Liver (tissue), 3 donors: Measurements from ENCODE around the gene LCE2D.

Experiments
- GABPA ChIP-seq, 2 donors: IDR thresholded peaks in 1 of 2; conservative IDR thresholded peaks in 1 of 2; 2 replicates each; pipeline ENCODE4 v1.6.1; 2016; ENCODE audit warnings: antibody characterized with exemption in 2 of 2, mild to moderate bottlenecking in 1 of 2, moderate library complexity in 1 of 2
- RAD21 ChIP-seq, 2 donors: IDR thresholded peaks; 2 replicates each; pipeline ENCODE4 v1.6.1; 2016; ENCODE audit warnings: antibody characterized with exemption in 2 of 2, mild to moderate bottlenecking in 2 of 2
- RXRA ChIP-seq, 2 donors: IDR thresholded peaks; 2 replicates each; pipeline ENCODE4 v1.6.1; 2017 to 2018; ENCODE audit warnings: antibody characterized with exemption in 2 of 2, mild to moderate bottlenecking in 1 of 2
- YY1 ChIP-seq: IDR thresholded peaks from 2 replicates; pipeline ENCODE4 v1.6.1; 2016; ENCODE audit warnings: antibody characterized with exemption, mild to moderate bottlenecking
- TF ChIP-seq, protein P1 (sequence below): fragments of 150-350 bp; IDR thresholded peaks from 2 replicates; pipeline ENCODE4 v1.5.1; 2017; ENCODE audit warnings: improper control_type of control experiment, low read depth, low read length; ENCODE audit not compliant: missing input control
- TF ChIP-seq, protein P2 (sequence below): IDR thresholded peaks from 2 replicates; pipeline ENCODE4 v1.6.1; 2016; ENCODE audit warnings: antibody characterized with exemption
- TF ChIP-seq, protein P3 (sequence below): IDR thresholded peaks from 2 replicates; pipeline ENCODE4 v1.6.1; 2016; ENCODE audit warnings: antibody characterized with exemption, mild to moderate bottlenecking
- donor health status: healthy.
- donor health status: healthy.

DNA sequence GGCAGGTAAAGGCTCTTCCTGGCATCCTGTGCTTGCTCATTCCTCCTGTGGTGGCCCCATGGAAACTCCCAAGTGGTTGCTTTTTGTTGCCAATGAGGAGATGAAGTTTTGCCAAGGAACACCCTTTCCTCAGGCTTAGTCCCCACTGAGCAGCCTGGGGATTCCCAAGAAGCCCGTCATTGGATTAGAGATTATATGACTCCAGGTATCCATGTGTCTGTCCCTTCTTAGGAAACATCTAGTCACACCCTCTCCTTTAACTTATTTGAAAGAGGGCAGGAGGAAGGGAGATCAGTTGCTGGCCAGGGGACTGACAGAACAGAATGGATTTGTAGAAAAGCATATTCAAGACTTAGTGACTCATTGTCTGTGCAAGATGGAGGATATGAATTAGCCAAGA, 36.4 kb upstream of the LCE2D start:
- no peak for TF ChIP-seq YY1
- TF ChIP-seq, protein P1, sequence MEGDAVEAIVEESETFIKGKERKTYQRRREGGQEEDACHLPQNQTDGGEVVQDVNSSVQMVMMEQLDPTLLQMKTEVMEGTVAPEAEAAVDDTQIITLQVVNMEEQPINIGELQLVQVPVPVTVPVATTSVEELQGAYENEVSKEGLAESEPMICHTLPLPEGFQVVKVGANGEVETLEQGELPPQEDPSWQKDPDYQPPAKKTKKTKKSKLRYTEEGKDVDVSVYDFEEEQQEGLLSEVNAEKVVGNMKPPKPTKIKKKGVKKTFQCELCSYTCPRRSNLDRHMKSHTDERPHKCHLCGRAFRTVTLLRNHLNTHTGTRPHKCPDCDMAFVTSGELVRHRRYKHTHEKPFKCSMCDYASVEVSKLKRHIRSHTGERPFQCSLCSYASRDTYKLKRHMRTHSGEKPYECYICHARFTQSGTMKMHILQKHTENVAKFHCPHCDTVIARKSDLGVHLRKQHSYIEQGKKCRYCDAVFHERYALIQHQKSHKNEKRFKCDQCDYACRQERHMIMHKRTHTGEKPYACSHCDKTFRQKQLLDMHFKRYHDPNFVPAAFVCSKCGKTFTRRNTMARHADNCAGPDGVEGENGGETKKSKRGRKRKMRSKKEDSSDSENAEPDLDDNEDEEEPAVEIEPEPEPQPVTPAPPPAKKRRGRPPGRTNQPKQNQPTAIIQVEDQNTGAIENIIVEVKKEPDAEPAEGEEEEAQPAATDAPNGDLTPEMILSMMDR = no peak
- no peak for TF ChIP-seq GABPA (IDR thresholded peaks at IDR 0.05 in 1 of 2, conservative IDR thresholded peaks at IDR 0.05 in 1 of 2)
- TF ChIP-seq, protein P2, sequence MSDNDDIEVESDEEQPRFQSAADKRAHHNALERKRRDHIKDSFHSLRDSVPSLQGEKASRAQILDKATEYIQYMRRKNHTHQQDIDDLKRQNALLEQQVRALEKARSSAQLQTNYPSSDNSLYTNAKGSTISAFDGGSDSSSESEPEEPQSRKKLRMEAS = no peak
- TF ChIP-seq, protein P3, sequence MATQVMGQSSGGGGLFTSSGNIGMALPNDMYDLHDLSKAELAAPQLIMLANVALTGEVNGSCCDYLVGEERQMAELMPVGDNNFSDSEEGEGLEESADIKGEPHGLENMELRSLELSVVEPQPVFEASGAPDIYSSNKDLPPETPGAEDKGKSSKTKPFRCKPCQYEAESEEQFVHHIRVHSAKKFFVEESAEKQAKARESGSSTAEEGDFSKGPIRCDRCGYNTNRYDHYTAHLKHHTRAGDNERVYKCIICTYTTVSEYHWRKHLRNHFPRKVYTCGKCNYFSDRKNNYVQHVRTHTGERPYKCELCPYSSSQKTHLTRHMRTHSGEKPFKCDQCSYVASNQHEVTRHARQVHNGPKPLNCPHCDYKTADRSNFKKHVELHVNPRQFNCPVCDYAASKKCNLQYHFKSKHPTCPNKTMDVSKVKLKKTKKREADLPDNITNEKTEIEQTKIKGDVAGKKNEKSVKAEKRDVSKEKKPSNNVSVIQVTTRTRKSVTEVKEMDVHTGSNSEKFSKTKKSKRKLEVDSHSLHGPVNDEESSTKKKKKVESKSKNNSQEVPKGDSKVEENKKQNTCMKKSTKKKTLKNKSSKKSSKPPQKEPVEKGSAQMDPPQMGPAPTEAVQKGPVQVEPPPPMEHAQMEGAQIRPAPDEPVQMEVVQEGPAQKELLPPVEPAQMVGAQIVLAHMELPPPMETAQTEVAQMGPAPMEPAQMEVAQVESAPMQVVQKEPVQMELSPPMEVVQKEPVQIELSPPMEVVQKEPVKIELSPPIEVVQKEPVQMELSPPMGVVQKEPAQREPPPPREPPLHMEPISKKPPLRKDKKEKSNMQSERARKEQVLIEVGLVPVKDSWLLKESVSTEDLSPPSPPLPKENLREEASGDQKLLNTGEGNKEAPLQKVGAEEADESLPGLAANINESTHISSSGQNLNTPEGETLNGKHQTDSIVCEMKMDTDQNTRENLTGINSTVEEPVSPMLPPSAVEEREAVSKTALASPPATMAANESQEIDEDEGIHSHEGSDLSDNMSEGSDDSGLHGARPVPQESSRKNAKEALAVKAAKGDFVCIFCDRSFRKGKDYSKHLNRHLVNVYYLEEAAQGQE = no peak
- TF ChIP-seq RAD21 (IDR thresholded peaks at IDR 0.05) = no peak
- TF ChIP-seq RXRA (IDR thresholded peaks at IDR 0.05) = no peak
